Prostate gland (tissue), 2 donors: Measurements from ENCODE around the gene EXOSC2.

ENCODE experiments used
- CTCF ChIP-seq, 4 experiments: fragments of 200-600 bp in 2 of 4; fragments of 450-650 bp in 2 of 4; sonication (generic) in 2 of 4; IDR thresholded peaks; 1 replicate in 3 of 4; 2 replicates in 1 of 4; pipeline ENCODE4 v1.5.1; 2016 to 2019; ENCODE audit warnings: antibody characterized with exemption in 4 of 4, mild to moderate bottlenecking in 2 of 4, moderate library complexity in 2 of 4
- POLR2A ChIP-seq: fragments of 450-650 bp; IDR thresholded peaks from one replicate; pipeline ENCODE4 v1.6.1; 2016; ENCODE audit warnings: antibody characterized with exemption, mild to moderate bottlenecking
- POLR2AphosphoS5 ChIP-seq: sonication (generic); formaldehyde crosslinking; IDR thresholded peaks from one replicate; pipeline ENCODE4 v1.6.1; 2017; ENCODE audit warnings: antibody characterized with exemption

- TF ChIP-seq CTCF (IDR thresholded peaks at IDR 0.05) (no peak), POLR2A (no peak), POLR2AphosphoS5 (no peak)
Observed at GRCh38 chr9:130696139-130696650, 2.6 kb downstream of the EXOSC2 start.
